Caco-2 (cell line): ENCODE measurements around the gene NCEH1. TPM values are rescaled to one million over a fixed set of nuclear protein-coding genes. Genes with fewer than 3 reads are reported as not detected.

Experiments used
- BruUV-seq: library from RNA; stranded (reverse); fragments of 400-500 nt; replicated peaks from 2 replicates; lab custom pipeline; 2021; lab: Mats Ljungman, UMichigan
- CTCF ChIA-PET: fragments of 300-600 bp; sonication (Branson Sonifier 250); formaldehyde crosslinking; loops from one replicate; lab custom pipeline; 2022; ENCODE audit warnings: antibody characterized with exemption; lab: Charles Lee
- POLR2A ChIA-PET: fragments of 300-600 bp; sonication (Branson Sonifier 250); formaldehyde crosslinking; loops from one replicate; lab custom pipeline; 2022; ENCODE audit warnings: antibody characterized with exemption; lab: Charles Lee
- DNase-seq, 2 experiments: peaks; one replicate each; pipeline versions ENCODE4 v3.0.0 to v3.0.0-alpha.2; 2020 to 2022
- H3K27me3 ChIP-seq: replicated peaks from 2 replicates; pipeline ENCODE4 v1.6.0; 2011; ENCODE audit warnings: low read length; ENCODE audit not compliant: control insufficient read depth, insufficient read depth
- H3K36me3 ChIP-seq: 2 replicates; pipeline ENCODE4 v1.5.1; 2011; ENCODE audit warnings: low read length; ENCODE audit not compliant: control insufficient read depth, insufficient read depth
- H3K4me1 ChIP-seq: fragments of 250-450 bp; sonication (Bioruptor Pico); 2 replicates; pipeline ENCODE4 v1.5.1; 2020; ENCODE audit warnings: mild to moderate bottlenecking
- H3K4me3 ChIP-seq: 2 replicates; pipeline ENCODE4 v1.5.1; 2011; ENCODE audit warnings: low read depth, mild to moderate bottlenecking, control low read depth, low read length
- H3K9me3 ChIP-seq: fragments of 250-450 bp; sonication (Bioruptor Pico); 2 replicates; pipeline ENCODE4 v1.5.1; 2020; ENCODE audit warnings: mild to moderate bottlenecking, moderate library complexity
- H3K27ac Mint-ChIP-seq: one replicate; pipeline ENCODE4 v1.8.0; 2022; ENCODE audit warnings: mixed read lengths; ENCODE audit not compliant: unreplicated experiment
- H3K27me3 Mint-ChIP-seq: one replicate; pipeline ENCODE4 v1.8.0; 2022; ENCODE audit warnings: mixed read lengths; ENCODE audit not compliant: insufficient read depth, unreplicated experiment
- H3K36me3 Mint-ChIP-seq: one replicate; pipeline ENCODE4 v1.8.0; 2022; ENCODE audit warnings: mild to moderate bottlenecking, mixed read lengths; ENCODE audit not compliant: insufficient read depth, unreplicated experiment
- H3K4me1 Mint-ChIP-seq: one replicate; pipeline ENCODE4 v1.8.0; 2022; ENCODE audit warnings: low read depth, mixed read lengths; ENCODE audit not compliant: unreplicated experiment
- H3K4me3 Mint-ChIP-seq: one replicate; pipeline ENCODE4 v1.8.0; 2022; ENCODE audit warnings: mild to moderate bottlenecking, moderate library complexity, mixed read lengths; ENCODE audit not compliant: unreplicated experiment
- H3K9me3 Mint-ChIP-seq: one replicate; pipeline ENCODE4 v1.8.0; 2022; ENCODE audit warnings: mixed read lengths; ENCODE audit not compliant: unreplicated experiment
- CTCF ChIP-seq, 2 experiments: fragments of 200-600 bp in 1 of 2; IDR thresholded peaks; 1 replicate in 1 of 2; 2 replicates in 1 of 2; pipeline versions ENCODE4 v1.5.1 to v1.8.0; 2011 to 2022; ENCODE audit warnings: antibody characterized with exemption in 1 of 2, control low read depth in 1 of 2, inconsistent platforms in 1 of 2, low read depth in 1 of 2, low read length in 1 of 2, mild to moderate bottlenecking in 1 of 2, moderate library complexity in 1 of 2; ENCODE audit not compliant: insufficient read depth in 1 of 2, severe bottlenecking in 1 of 2, unreplicated experiment in 1 of 2
- intact Hi-C: fragments of 100-400 bp; cut with micrococcal nuclease; formaldehyde crosslinking; loops from one replicate; pipeline ENCODE4 v1.10.0; 2022; ENCODE audit not compliant: unreplicated experiment
- total RNA-seq: library from RNA; stranded (reverse); gene quantifications from 2 replicates; pipeline ENCODE4 v1.2.3, GENCODE V29; 2022

Gene NCEH1
- total RNA-seq, 1 experiment from 2014 or later: 10.1 TPM

GRCh38 chr3:172609750-172610149 lies 101.1 kb downstream of the NCEH1 start:
- peaks cover 23% of the 10 kb centered on the region for H3K9me3 Mint-ChIP-seq
- Histone ChIP-seq H3K9me3 (0 out of 2 replicates have a peak, but pooled peaks cover 4% of the 10 kb centered on the region), H3K36me3 (no peaks in the 10 kb centered on the region), H3K27me3 (no peaks in the 10 kb centered on the region), H3K4me3 (no peak overlapping the region), H3K4me1 (no peaks in the 10 kb centered on the region)
- intact Hi-C loops: no loop called here
- no peak for DNase-seq
- CTCF ChIA-PET: no interaction called here
- no peaks in the 10 kb centered on the region for H3K36me3 Mint-ChIP-seq
- no peak for TF ChIP-seq CTCF (IDR thresholded peaks at IDR 0.05; ENCODE audit: insufficient read depth in 1 of 2, low read depth in 1 of 2, low read length in 1 of 2, severe bottlenecking in 1 of 2, unreplicated experiment in 1 of 2)
- H3K27ac Mint-ChIP-seq: no peak overlapping the region
- H3K4me1 Mint-ChIP-seq: no peaks in the 10 kb centered on the region
- POLR2A ChIA-PET: no interaction called here
- H3K27me3 Mint-ChIP-seq: no peaks in the 10 kb centered on the region
- H3K4me3 Mint-ChIP-seq: no peak overlapping the region
- no TSS peak for BruUV-seq

- no peak for DNase-seq
- Histone ChIP-seq H3K4me3 (no peak overlapping the region), H3K36me3 (no peaks in the 10 kb centered on the region), H3K4me1 (no peaks in the 10 kb centered on the region), H3K27me3 (no peaks in the 10 kb centered on the region), H3K9me3 (peaks cover 10% of the 10 kb centered on the region; the same call in 1 of the 2 replicates)
- no peaks in the 10 kb centered on the region for H3K4me1 Mint-ChIP-seq
- peaks cover 23% of the 10 kb centered on the region for H3K9me3 Mint-ChIP-seq
- H3K36me3 Mint-ChIP-seq: no peaks in the 10 kb centered on the region
- no peak for TF ChIP-seq CTCF (IDR thresholded peaks at IDR 0.05; ENCODE audit: insufficient read depth in 1 of 2, low read depth in 1 of 2, low read length in 1 of 2, severe bottlenecking in 1 of 2, unreplicated experiment in 1 of 2)
- ChIA-PET CTCF (interaction anchor here (0.6 kb wide), 1 partner anchor 109 kb away, joined by 4 read pairs; no protein-coding TSS in a partner anchor), POLR2A (no interaction called here)
- no peaks in the 10 kb centered on the region for H3K27me3 Mint-ChIP-seq
- intact Hi-C loops: no loop called here
- H3K4me3 Mint-ChIP-seq: no peak overlapping the region
- H3K27ac Mint-ChIP-seq: no peak overlapping the region
- no TSS peak for BruUV-seq
Observed at GRCh38 chr3:172608575-172608974, 102.3 kb downstream of the NCEH1 start.

- Histone ChIP-seq H3K4me3 (no peak overlapping the region), H3K27me3 (no peaks in the 10 kb centered on the region), H3K9me3 (peaks cover 10% of the 10 kb centered on the region; the same call in 1 of the 2 replicates), H3K4me1 (no peaks in the 10 kb centered on the region), H3K36me3 (no peaks in the 10 kb centered on the region)
- no peaks in the 10 kb centered on the region for H3K36me3 Mint-ChIP-seq
- no peak overlapping the region for H3K27ac Mint-ChIP-seq
- intact Hi-C loops: no loop called here
- DNase-seq: no peak
- ChIA-PET CTCF (interaction anchor here (0.8 kb wide), 1 partner anchor 11 kb away, joined by 4 read pairs; no protein-coding TSS in a partner anchor), POLR2A (no interaction called here)
- H3K27me3 Mint-ChIP-seq: no peaks in the 10 kb centered on the region
- TF ChIP-seq CTCF (IDR thresholded peaks at IDR 0.05; ENCODE audit: insufficient read depth in 1 of 2, low read depth in 1 of 2, low read length in 1 of 2, severe bottlenecking in 1 of 2, unreplicated experiment in 1 of 2): no peak
- peaks cover 23% of the 10 kb centered on the region for H3K9me3 Mint-ChIP-seq
- no peaks in the 10 kb centered on the region for H3K4me1 Mint-ChIP-seq
- no peak overlapping the region for H3K4me3 Mint-ChIP-seq
- BruUV-seq: no TSS peak
Observed at GRCh38 chr3:172607305-172608121, 103.4 kb downstream of the NCEH1 start.
